HCT116 (cell line): Measurements from ENCODE around the gene VPS33A. TPM values are rescaled to one million over a fixed set of nuclear protein-coding genes. Genes with fewer than 3 reads are reported as not detected.

Source experiments
- ATAC-seq: fragments of 200-7000 bp; cut with Tn5 transposase; 2 replicates; pipeline ENCODE4 v1.9.1; 2020; ENCODE audit warnings: mild to moderate bottlenecking, moderate library complexity
- BruUV-seq: library from RNA; stranded (reverse); fragments of 400-500 nt; replicated peaks from 2 replicates; lab custom pipeline; 2021; lab: Mats Ljungman, UMichigan
- CTCF ChIA-PET: fragments of 300-600 bp; sonication (Branson Sonifier 250); formaldehyde crosslinking; loops from one replicate; lab custom pipeline; 2021; ENCODE audit warnings: antibody characterized with exemption; lab: Charles Lee
- POLR2A ChIA-PET: fragments of 300-600, 350-600 bp; sonication (Branson Sonifier 250); formaldehyde crosslinking; loops from one replicate; lab custom pipeline; 2021; ENCODE audit warnings: antibody characterized with exemption; lab: Charles Lee
- RAD21 ChIA-PET, 2 experiments: fragments of 300-600 bp; sonication (Branson Sonifier 250); formaldehyde crosslinking; loops; one replicate each; lab custom pipeline; 2023; ENCODE audit warnings: low total read pairs in 2 of 2; ENCODE audit not compliant: uncharacterized antibody in 2 of 2, unreplicated experiment in 2 of 2, low non-redundant PET in 1 of 2; lab: Charles Lee
- DNase-seq: peaks from one replicate; pipeline ENCODE4 v3.0.0-alpha.2; 2010; ENCODE audit warnings: low read depth, low spot score
- H2AFZ ChIP-seq: fragments of 200-600 bp; shearing (Covaris generic), sonication (generic); 2 replicates; pipeline ENCODE4 v1.6.1; 2017; ENCODE audit warnings: low read depth, mixed run types, mixed read lengths, antibody characterized with exemption, low read length; ENCODE audit not compliant: poor library complexity, severe bottlenecking
- H3K27ac ChIP-seq: 2 replicates; pipeline ENCODE4 v1.5.1; 2012; ENCODE audit warnings: low read depth, low read length
- H3K27me3 ChIP-seq: fragments of 200-600 bp; sonication (generic); 2 replicates; pipeline ENCODE4 v1.6.1; 2016; ENCODE audit warnings: mixed run types, low read length, mixed read lengths; ENCODE audit not compliant: insufficient read depth
- H3K36me3 ChIP-seq, 2 experiments: fragments of 200-500 bp in 1 of 2; fragments of 200-600 bp in 1 of 2; sonication (Bioruptor generic) in 1 of 2; sonication (generic) in 1 of 2; 2 replicates each; pipeline versions ENCODE4 v1.5.1 to v1.6.1; 2014 to 2016; ENCODE audit warnings: low read length in 2 of 2, inconsistent platforms in 1 of 2, mixed read lengths in 1 of 2, mixed run types in 1 of 2; ENCODE audit not compliant: insufficient read depth in 2 of 2, control insufficient read depth in 1 of 2
- H3K4me1 ChIP-seq, 2 experiments: fragments of 200-600 bp in 1 of 2; sonication (generic) in 1 of 2; 2 replicates each; pipeline versions ENCODE4 v1.5.1 to v1.6.1; 2012 to 2017; ENCODE audit warnings: low read length in 2 of 2, inconsistent platforms in 1 of 2, mild to moderate bottlenecking in 1 of 2, mixed read lengths in 1 of 2, mixed run types in 1 of 2, moderate library complexity in 1 of 2; ENCODE audit not compliant: insufficient read depth in 2 of 2, control insufficient read depth in 1 of 2
- H3K4me2 ChIP-seq: fragments of 200-600 bp; sonication (generic); 2 replicates; pipeline ENCODE4 v1.6.1; 2017; ENCODE audit warnings: mixed run types, low read length, mixed read lengths
- H3K4me3 ChIP-seq, 2 experiments: fragments of 200-600 bp in 1 of 2; sonication (generic) in 1 of 2; replicated peaks in 1 of 2; 2 replicates each; pipeline ENCODE4 v1.5.1; 2011 to 2016; ENCODE audit warnings: low read length in 2 of 2, control low read depth in 1 of 2, low read depth in 1 of 2, mild to moderate bottlenecking in 1 of 2, mixed read lengths in 1 of 2, mixed run types in 1 of 2
- H3K79me2 ChIP-seq: fragments of 200-600 bp; sonication (generic); 2 replicates; pipeline ENCODE4 v1.6.1; 2017; ENCODE audit warnings: mild to moderate bottlenecking, mixed run types, low read length, moderate library complexity, mixed read lengths; ENCODE audit not compliant: insufficient read depth
- H3K9ac ChIP-seq: fragments of 200-600 bp; sonication (generic); 2 replicates; pipeline ENCODE4 v1.6.1; 2016; ENCODE audit warnings: low read length, mixed read lengths
- H3K9me2 ChIP-seq: fragments of 200-600 bp; sonication (generic), shearing (Covaris generic); 2 replicates; pipeline ENCODE4 v1.6.1; 2017; ENCODE audit warnings: mixed run types, mild to moderate bottlenecking, moderate library complexity; ENCODE audit not compliant: insufficient read depth
- H3K9me3 ChIP-seq, 2 experiments: fragments of 200-500 bp in 1 of 2; fragments of 200-600 bp in 1 of 2; sonication (Bioruptor generic) in 1 of 2; sonication (generic) in 1 of 2; 2 replicates each; pipeline ENCODE4 v1.6.1; 2014 to 2017; ENCODE audit warnings: low read length in 2 of 2, mixed read lengths in 2 of 2, inconsistent platforms in 1 of 2, low read depth in 1 of 2, mild to moderate bottlenecking in 1 of 2, mixed run types in 1 of 2, moderate library complexity in 1 of 2; ENCODE audit not compliant: control insufficient read depth in 1 of 2, insufficient read depth in 1 of 2
- H4K20me1 ChIP-seq: fragments of 200-600 bp; sonication (generic), shearing (Covaris generic); 2 replicates; pipeline ENCODE4 v1.6.1; 2017; ENCODE audit warnings: mixed run types, mild to moderate bottlenecking, moderate library complexity; ENCODE audit not compliant: insufficient read depth
- ELF1 ChIP-seq: IDR thresholded peaks from 2 replicates; pipeline ENCODE4 v1.6.1; 2012; ENCODE audit warnings: low read depth, borderline replicate concordance
- EZH2phosphoT487 ChIP-seq: fragments of 200-600 bp; IDR thresholded peaks from 2 replicates; pipeline ENCODE4 v1.6.1; 2018; ENCODE audit warnings: antibody characterized with exemption, borderline replicate concordance
- FOSL1 ChIP-seq: IDR thresholded peaks from 2 replicates; pipeline ENCODE4 v1.6.1; 2012; ENCODE audit warnings: low read depth
- JUND ChIP-seq: IDR thresholded peaks from 2 replicates; pipeline ENCODE4 v1.6.1; 2012
- POLR2A ChIP-seq: IDR thresholded peaks from 2 replicates; pipeline ENCODE4 v1.7.0; 2011; ENCODE audit warnings: borderline replicate concordance; ENCODE audit not compliant: insufficient read depth, insufficient read length; ENCODE audit errors: extremely low read depth
- RAD21 ChIP-seq: IDR thresholded peaks from 2 replicates; pipeline ENCODE4 v1.6.1; 2012; ENCODE audit warnings: low read depth, mild to moderate bottlenecking
- SIN3A ChIP-seq: IDR thresholded peaks from 2 replicates; pipeline ENCODE4 v1.6.1; 2012; ENCODE audit warnings: low read depth
- SP1 ChIP-seq: IDR thresholded peaks from 2 replicates; pipeline ENCODE4 v1.6.1; 2012; ENCODE audit warnings: low read depth
- ZFX ChIP-seq: fragments of 450-650 bp; IDR thresholded peaks from 2 replicates; pipeline ENCODE4 v1.6.1; 2017
- ZNF274 ChIP-seq: fragments of 200-500 bp; sonication (Bioruptor generic); IDR thresholded peaks from 2 replicates; pipeline ENCODE4 v1.6.1; 2014; ENCODE audit warnings: mild to moderate bottlenecking, low read depth, low read length, inconsistent platforms
- intact Hi-C: fragments of 100-400 bp; cut with micrococcal nuclease; formaldehyde crosslinking; loops from 2 replicates; pipeline ENCODE4 v1.10.0; 2022
- total RNA-seq: library from RNA; stranded (reverse); gene quantifications from one replicate; pipeline ENCODE4 v1.2.1, GENCODE V29; 2021; ENCODE audit not compliant: unreplicated experiment
- TF ChIP-seq, protein P1 (sequence below): IDR thresholded peaks from 2 replicates; pipeline ENCODE4 v1.6.1; 2012
- TF ChIP-seq, protein P2 (sequence below): IDR thresholded peaks from 2 replicates; pipeline ENCODE4 v1.6.1; 2011; ENCODE audit warnings: mild to moderate bottlenecking, low read length, moderate library complexity; ENCODE audit not compliant: insufficient replicate concordance; ENCODE audit errors: extremely low read depth
- TF ChIP-seq, protein P3 (sequence below): IDR thresholded peaks from 2 replicates; pipeline ENCODE4 v1.6.1; 2012
- TF ChIP-seq, protein P4 (sequence below): IDR thresholded peaks from 2 replicates; pipeline ENCODE4 v1.6.1; 2012; ENCODE audit warnings: low read depth

The VPS33A gene
- total RNA-seq, 1 experiment from 2014 or later = 19.4 TPM

DNA sequence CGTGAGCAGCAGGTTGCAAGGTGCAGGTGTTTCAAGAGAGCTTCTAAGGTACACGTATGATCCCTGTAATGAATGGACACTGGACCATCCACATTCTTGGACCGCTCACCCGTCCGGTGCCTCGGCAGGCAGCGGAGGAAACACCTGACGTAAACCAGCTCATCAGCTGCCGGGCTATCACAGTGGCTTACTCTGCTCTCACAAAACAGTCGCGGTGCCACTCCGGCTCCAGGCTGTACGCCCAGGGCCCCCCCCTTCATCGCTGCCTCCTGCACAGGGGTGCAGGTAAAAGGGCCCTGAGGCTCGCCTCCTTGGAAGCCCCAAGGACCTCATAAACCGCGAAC lies 436 bp downstream of the VPS33A start:
- peak overlapping the region; percentile 72 for H3K27ac ChIP-seq
- H3K27me3 ChIP-seq = no peaks in the 10 kb centered on the region
- BruUV-seq = TSS peak; percentile 71
- ChIA-PET CTCF (no interaction called here), RAD21 (no interaction called here), POLR2A (no interaction called here)
- DNase-seq (no peak), ATAC-seq (peak; percentile 48)
- H3K4me1 ChIP-seq = peaks cover 9 to 16% of the 10 kb centered on the region in 2 experiments; a peak in 3 of 4 replicates
- peaks cover 3% of the 10 kb centered on the region in 2 experiments; a peak in 2 of 4 replicates for H3K36me3 ChIP-seq
- peak overlapping the region; percentile 4 for H2AFZ ChIP-seq
- no peak for TF ChIP-seq JUND
- TF ChIP-seq RAD21 = no peak
- TF ChIP-seq, protein P1, sequence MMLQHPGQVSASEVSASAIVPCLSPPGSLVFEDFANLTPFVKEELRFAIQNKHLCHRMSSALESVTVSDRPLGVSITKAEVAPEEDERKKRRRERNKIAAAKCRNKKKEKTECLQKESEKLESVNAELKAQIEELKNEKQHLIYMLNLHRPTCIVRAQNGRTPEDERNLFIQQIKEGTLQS = no peak; the same call in 1 of the 2 replicates
- no peak for TF ChIP-seq SIN3A
- no peak for TF ChIP-seq ELF1
- no peak for TF ChIP-seq ZFX
- TF ChIP-seq, protein P2, sequence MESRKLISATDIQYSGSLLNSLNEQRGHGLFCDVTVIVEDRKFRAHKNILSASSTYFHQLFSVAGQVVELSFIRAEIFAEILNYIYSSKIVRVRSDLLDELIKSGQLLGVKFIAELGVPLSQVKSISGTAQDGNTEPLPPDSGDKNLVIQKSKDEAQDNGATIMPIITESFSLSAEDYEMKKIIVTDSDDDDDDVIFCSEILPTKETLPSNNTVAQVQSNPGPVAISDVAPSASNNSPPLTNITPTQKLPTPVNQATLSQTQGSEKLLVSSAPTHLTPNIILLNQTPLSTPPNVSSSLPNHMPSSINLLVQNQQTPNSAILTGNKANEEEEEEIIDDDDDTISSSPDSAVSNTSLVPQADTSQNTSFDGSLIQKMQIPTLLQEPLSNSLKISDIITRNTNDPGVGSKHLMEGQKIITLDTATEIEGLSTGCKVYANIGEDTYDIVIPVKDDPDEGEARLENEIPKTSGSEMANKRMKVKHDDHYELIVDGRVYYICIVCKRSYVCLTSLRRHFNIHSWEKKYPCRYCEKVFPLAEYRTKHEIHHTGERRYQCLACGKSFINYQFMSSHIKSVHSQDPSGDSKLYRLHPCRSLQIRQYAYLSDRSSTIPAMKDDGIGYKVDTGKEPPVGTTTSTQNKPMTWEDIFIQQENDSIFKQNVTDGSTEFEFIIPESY = no peak
- no peak for TF ChIP-seq POLR2A
- no peak for TF ChIP-seq FOSL1
- TF ChIP-seq SP1 = no peak
- TF ChIP-seq, protein P3, sequence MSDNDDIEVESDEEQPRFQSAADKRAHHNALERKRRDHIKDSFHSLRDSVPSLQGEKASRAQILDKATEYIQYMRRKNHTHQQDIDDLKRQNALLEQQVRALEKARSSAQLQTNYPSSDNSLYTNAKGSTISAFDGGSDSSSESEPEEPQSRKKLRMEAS = no peak
- no peak for TF ChIP-seq ZNF274
- TF ChIP-seq, protein P4, sequence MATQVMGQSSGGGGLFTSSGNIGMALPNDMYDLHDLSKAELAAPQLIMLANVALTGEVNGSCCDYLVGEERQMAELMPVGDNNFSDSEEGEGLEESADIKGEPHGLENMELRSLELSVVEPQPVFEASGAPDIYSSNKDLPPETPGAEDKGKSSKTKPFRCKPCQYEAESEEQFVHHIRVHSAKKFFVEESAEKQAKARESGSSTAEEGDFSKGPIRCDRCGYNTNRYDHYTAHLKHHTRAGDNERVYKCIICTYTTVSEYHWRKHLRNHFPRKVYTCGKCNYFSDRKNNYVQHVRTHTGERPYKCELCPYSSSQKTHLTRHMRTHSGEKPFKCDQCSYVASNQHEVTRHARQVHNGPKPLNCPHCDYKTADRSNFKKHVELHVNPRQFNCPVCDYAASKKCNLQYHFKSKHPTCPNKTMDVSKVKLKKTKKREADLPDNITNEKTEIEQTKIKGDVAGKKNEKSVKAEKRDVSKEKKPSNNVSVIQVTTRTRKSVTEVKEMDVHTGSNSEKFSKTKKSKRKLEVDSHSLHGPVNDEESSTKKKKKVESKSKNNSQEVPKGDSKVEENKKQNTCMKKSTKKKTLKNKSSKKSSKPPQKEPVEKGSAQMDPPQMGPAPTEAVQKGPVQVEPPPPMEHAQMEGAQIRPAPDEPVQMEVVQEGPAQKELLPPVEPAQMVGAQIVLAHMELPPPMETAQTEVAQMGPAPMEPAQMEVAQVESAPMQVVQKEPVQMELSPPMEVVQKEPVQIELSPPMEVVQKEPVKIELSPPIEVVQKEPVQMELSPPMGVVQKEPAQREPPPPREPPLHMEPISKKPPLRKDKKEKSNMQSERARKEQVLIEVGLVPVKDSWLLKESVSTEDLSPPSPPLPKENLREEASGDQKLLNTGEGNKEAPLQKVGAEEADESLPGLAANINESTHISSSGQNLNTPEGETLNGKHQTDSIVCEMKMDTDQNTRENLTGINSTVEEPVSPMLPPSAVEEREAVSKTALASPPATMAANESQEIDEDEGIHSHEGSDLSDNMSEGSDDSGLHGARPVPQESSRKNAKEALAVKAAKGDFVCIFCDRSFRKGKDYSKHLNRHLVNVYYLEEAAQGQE = no peak
- no peak for TF ChIP-seq EZH2phosphoT487
- H3K9me3 ChIP-seq = no peaks in the 10 kb centered on the region
- H4K20me1 ChIP-seq = no peaks in the 10 kb centered on the region
- peak overlapping the region; percentile 81 for H3K4me2 ChIP-seq
- peaks cover 16% of the 10 kb centered on the region for H3K79me2 ChIP-seq
- intact Hi-C loops = loop anchor here (1.0 kb wide), 1 partner anchor 40 kb away; the partner anchor contains the start of gene DIABLO
- no peaks in the 10 kb centered on the region for H3K9me2 ChIP-seq
- H3K9ac ChIP-seq = peak overlapping the region; percentile 69
- peak overlapping the region; percentile 91 to 95 for H3K4me3 ChIP-seq
